ENCODE measurements around the gene ADAMTS7. TPM values are rescaled to one million over a fixed set of nuclear protein-coding genes. Genes with fewer than 3 reads are reported as not detected.

ADAMTS7 gene
- total and polyA plus RNA-seq, 2 of the 8 experiments (the other 6 are each of a cell fraction or from before 2014, with no cell fraction given), result 27.9 to 45.2 TPM

DNA sequence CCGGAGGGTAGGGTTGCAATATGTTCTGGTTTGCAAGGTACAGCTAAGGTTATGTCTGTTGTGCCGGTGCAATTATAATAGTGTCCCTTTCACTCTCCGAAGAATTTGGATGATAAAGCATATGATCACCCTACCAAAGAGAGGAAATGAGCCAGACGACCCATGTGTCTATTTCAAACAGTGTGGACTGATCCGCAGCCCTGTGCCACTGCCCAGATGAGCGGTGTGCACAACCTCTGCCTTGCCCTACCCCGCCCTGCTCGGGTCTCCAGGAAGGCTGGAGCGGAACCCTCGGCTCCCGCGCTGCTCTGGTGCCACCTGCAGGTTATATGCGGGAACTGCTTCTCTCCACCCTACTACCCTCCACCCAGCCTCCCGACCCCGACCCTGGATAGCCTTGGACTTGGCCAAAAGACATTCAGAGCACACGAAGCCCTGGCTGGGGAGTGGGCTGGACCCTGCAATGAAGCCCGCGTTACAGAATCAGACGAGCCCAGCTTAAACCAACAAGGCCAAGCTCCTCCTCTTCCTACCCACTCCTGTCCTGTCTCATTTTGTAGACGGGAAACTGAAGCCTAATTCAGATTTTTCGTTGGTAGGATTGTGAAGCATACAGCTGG, 101.9 kb downstream of the ADAMTS7 start:
- Histone ChIP-seq H3K79me2 (ENCODE audit: control insufficient read depth in 1 of 2, insufficient read depth in 2 of 2, low read length in 2 of 2) (no peaks in the 10 kb centered on the region), H3K79me1 (ENCODE audit: low read depth, low read length) (no peaks in the 10 kb centered on the region), H3K9me3 (ENCODE audit: insufficient read depth in 2 of 2, low read depth in 1 of 2, low read length in 1 of 2) (peaks cover 5 to 7% of the 10 kb centered on the region in 2 experiments; a peak in 3 of 4 replicates), H2BK5ac (ENCODE audit: low read depth, low read length) (no peak overlapping the region), H3K56ac (replicated peaks; ENCODE audit: insufficient read length, low read depth, low read length) (no peak overlapping the region), H3K36me3 (ENCODE audit: control insufficient read depth in 2 of 4, insufficient read depth in 4 of 4, low read length in 3 of 4) (no peaks in the 10 kb centered on the region), H3K23ac (ENCODE audit: insufficient read length) (no peak overlapping the region), H3K4me1 (replicated peaks in 1 of 4; ENCODE audit: control insufficient read depth in 3 of 4, insufficient read depth in 4 of 4, low read length in 3 of 4) (peaks cover 0 to 5% (median 0%) of the 10 kb centered on the region in 4 experiments; a peak in 2 of 7 replicates), H3K4me3 (ENCODE audit: extremely low read depth in 1 of 4, insufficient read depth in 2 of 4, low read depth in 3 of 4, low read length in 4 of 4) (no peak overlapping the region), H3K18ac (ENCODE audit: extremely low read depth, low read length) (no peak overlapping the region), H3K14ac (ENCODE audit: insufficient read length) (no peak overlapping the region), H3K4me2 (ENCODE audit: insufficient read depth in 1 of 2, low read depth in 2 of 2, low read length in 2 of 2) (no peak overlapping the region), H3K27me3 (replicated peaks in 1 of 4; ENCODE audit: control insufficient read depth in 3 of 4, extremely low read depth in 1 of 4, insufficient read depth in 3 of 4, low read length in 3 of 4) (peaks cover 0 to 3% (median 1%) of the 10 kb centered on the region in 4 experiments; a peak in 2 of 7 replicates), H2BK15ac (ENCODE audit: low read length) (no peak overlapping the region), H2BK120ac (replicated peaks; ENCODE audit: low read depth, low read length) (no peak overlapping the region), H2BK20ac (ENCODE audit: low read length) (no peak overlapping the region), H3K23me2 (ENCODE audit: low read depth, low read length) (no peaks in the 10 kb centered on the region), H4K5ac (ENCODE audit: insufficient read length, low read depth, low read length) (no peak overlapping the region), H4K8ac (ENCODE audit: extremely low read depth, insufficient read depth, low read length) (no peak overlapping the region), H2AK5ac (ENCODE audit: low read depth, low read length) (no peak overlapping the region), H3K27ac (ENCODE audit: low read depth, low read length) (no peak overlapping the region), H3K4ac (replicated peaks; ENCODE audit: insufficient read length, low read depth, low read length) (no peak overlapping the region), H3K9ac (replicated peaks in 1 of 4; ENCODE audit: extremely low read depth in 1 of 4, low read depth in 3 of 4, low read length in 3 of 4) (no peak overlapping the region), H2AFZ (ENCODE audit: low read length) (peak overlapping the region; percentile 80; the same call in 1 of the 2 replicates), H4K91ac (replicated peaks; ENCODE audit: insufficient read length, low read length) (no peak overlapping the region), H2BK12ac (ENCODE audit: low read depth, low read length) (no peak overlapping the region), H4K20me1 (replicated peaks in 1 of 2; ENCODE audit: control insufficient read depth in 1 of 2, insufficient read depth in 2 of 2, low read length in 2 of 2) (no peaks in the 10 kb centered on the region)
- 22 to 100% methylated on average over 1 to 21 of the region's 21 CpGs for WGBS, 2 experiments (ENCODE audit: extremely low coverage in 1 of 2, insufficient coverage in 1 of 2, insufficient read length in 1 of 2, insufficient replicate concordance in 2 of 2, low coverage in 1 of 2, low lambda C conversion rate in 2 of 2, missing lambda C conversion rate in 1 of 2)
- POLR2A ChIA-PET (ENCODE audit: partially characterized antibody), result no interaction called here
- CTCF ChIA-PET (ENCODE audit: partially characterized antibody), result interaction anchor here (0.7 to 15.5 kb wide), 35 partner anchors 9 to 414 kb away, joined by 3 to 256 read pairs (median 4); partner anchors contain the start of genes CHRNA3 and CHRNB4
- DNase-seq (ENCODE audit: low read depth in 1 of 2, low spot score in 2 of 2), result peak in 1 of 2 experiments; percentile 94
- no peak for FAIRE-seq
- TF ChIP-seq, protein P1, sequence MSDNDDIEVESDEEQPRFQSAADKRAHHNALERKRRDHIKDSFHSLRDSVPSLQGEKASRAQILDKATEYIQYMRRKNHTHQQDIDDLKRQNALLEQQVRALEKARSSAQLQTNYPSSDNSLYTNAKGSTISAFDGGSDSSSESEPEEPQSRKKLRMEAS (IDR thresholded peaks at IDR 0.05), result no peak; the same call in 1 of the 2 replicates
- TF ChIP-seq CBX8 (IDR thresholded peaks at IDR 0.05; ENCODE audit: borderline replicate concordance, low read depth, low read length) (no peak), ATF2 (IDR thresholded peaks at IDR 0.05; ENCODE audit: low read length) (no peak), KDM5A (IDR thresholded peaks at IDR 0.05; ENCODE audit: low read length) (no peak), HDAC2 (IDR thresholded peaks at IDR 0.05; ENCODE audit: borderline replicate concordance in 1 of 2, low read depth in 2 of 2, low read length in 2 of 2) (no peak), RNF2 (IDR thresholded peaks at IDR 0.05; ENCODE audit: borderline replicate concordance, low read depth, low read length, missing control alignments, poor library complexity, severe bottlenecking) (no peak), GABPA (IDR thresholded peaks at IDR 0.05; ENCODE audit: borderline replicate concordance, insufficient read depth, low read length) (no peak), SIN3A (conservative IDR thresholded peaks at IDR 0.05 in 1 of 2, IDR thresholded peaks at IDR 0.05 in 1 of 2; ENCODE audit: low read depth in 1 of 2, low read length in 2 of 2) (0 out of 4 replicates have a peak, but pooled peaks of 1 of the 2 experiments have one; percentile 48)

Measured in H1 (cell line).